T-helper 1 cell treated with Interleukin-12 subunit alpha and Interleukin-12 subunit beta and Interleukin-4 antibody, amounts not matched to agents 30 ng/mL and 1 ng/mL, for 36 hours (primary cell): ENCODE data around the gene TAAR6. TPM values are rescaled to one million over a fixed set of nuclear protein-coding genes. Genes with fewer than 3 reads are reported as not detected.
"Not testable (repeated sequence)": the region's sequence is repeated elsewhere in the genome, so short reads cannot be mapped to it uniquely, and the experiment has no call there.

Source experiments
- intact Hi-C: fragments of 100-400 bp; cut with micrococcal nuclease; formaldehyde crosslinking; loops from one replicate; pipeline ENCODE4 v1.15.1; 2024
- total RNA-seq: library from RNA; stranded (reverse); gene quantifications from 2 replicates; pipeline ENCODE4 v1.2.3, GENCODE V29; 2022

TAAR6 gene
- total RNA-seq, 1 donor from 2014 or later, result not detected

DNA sequence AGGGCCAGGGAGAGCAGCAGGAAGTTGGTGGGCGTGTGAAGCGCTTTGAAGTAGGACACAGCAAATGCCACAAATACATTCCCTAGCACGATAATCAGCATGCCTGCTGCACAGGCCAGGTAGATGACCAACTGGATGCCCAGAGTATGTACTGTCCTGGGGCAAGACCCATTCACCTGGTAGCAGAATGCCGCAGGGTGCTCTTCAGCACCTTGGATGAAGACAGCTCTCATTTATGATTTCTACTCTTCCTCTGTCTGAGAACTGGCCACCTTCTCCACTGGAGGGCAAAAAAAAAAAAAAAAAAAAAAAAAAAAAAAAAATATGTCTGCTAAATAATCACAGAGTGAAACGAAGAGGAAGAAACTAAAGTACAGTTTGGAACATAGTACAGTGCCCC lies 19.3 kb downstream of the TAAR6 start, which contains the start of gene TAAR5:
Gene TAAR5, minus strand, starts transcription at position 288 of the 400 bp plus-strand sequence. Its CDS starts 55 bp downstream, at position 233.
- intact Hi-C loops, result no loop called here

- intact Hi-C loops, result no loop called here
These were observed 20.2 kb downstream of the TAAR6 start for GRCh38 chr6:132590362-132590761.

DNA sequence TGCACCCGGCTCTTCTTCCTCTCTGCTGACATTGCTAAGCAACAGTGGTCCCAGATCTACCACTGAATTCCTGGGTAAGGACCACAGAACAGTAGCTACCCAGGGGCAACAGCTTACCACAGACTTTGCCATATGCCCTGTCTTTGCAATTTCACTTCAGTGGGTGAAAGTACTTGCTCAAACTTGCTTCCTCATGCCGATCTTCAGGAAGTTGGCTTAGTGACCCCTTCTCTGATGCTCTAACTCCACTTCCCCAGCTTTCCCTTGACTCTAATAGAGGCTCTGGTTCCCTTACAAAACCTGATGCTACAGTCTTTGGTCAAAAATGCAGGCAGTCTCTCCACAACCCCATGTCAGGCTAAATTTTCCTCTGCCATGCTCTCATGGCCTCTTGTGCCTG lies 22.7 kb downstream of the TAAR6 start:
- intact Hi-C loops, result no loop called here

GRCh38 chr6:132596201-132596600 lies 26.1 kb downstream of the TAAR6 start:
- intact Hi-C loops, result no loop called here

DNA sequence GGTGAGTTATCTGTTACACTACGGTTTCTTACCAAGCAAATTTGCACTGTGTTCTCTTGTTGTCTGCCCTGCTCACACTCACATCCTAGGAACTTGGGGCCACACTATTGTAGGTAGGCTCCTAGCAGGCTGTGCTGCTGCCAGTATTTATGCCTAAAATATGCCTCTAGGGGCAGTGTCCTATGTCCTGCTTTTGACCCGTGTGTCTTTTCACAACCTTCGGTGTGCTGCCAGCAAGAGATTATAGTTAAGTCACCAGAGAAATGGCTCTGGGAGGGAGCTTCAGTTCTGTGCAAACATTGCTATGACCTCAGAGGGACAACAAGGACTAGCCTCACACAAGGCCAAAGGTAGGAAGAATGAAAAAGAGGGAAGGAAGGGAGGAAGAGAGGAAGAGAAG lies 28.4 kb downstream of the TAAR6 start:
- intact Hi-C loops, result no loop called here

DNA sequence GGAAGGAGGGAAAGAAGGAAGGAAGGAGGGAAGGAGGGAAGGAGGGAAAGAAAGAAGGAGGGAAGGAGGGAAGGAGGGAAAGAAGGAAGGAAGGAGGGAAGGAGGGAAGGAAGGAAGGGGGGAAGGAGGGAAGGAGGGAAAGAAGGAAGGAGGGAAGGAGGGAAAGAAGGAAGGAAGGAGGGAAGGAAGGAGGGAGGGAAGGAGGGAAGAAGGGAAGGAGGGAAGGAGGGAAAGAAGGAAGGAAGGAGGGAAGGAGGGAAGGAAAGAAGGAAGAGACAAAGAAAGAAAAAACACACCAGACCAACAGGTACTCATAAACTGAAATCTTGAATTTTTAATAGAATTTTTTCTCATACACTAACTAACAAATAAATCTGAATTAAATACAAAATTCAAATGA lies 30.8 kb downstream of the TAAR6 start:
- intact Hi-C loops, result not testable (repeated sequence)

DNA sequence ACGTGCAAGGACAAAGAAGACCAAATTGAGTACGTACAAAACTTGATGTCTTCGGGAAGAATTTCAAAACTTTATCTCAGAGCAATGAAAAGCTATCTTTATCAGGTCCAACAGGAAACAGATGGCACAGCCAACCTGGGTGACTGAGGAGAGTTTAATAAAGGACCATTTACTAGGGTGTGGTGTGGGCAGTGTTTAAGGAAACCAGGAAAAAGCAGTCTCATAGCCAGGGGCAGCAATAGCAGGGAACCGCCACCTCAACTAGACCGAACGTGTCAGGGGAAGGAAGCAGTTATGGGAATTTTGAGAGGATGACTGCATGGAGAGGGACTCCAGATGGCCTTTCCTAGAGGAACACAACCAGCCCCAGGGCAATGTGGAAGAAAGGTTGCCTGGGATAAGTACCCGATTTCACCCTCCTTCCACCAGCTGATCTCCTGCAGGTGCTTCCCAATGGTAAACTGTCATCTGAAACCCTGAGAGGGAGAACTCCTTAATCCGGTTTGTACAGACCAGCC lies 34.6 kb downstream of the TAAR6 start:
- intact Hi-C loops, result no loop called here

DNA sequence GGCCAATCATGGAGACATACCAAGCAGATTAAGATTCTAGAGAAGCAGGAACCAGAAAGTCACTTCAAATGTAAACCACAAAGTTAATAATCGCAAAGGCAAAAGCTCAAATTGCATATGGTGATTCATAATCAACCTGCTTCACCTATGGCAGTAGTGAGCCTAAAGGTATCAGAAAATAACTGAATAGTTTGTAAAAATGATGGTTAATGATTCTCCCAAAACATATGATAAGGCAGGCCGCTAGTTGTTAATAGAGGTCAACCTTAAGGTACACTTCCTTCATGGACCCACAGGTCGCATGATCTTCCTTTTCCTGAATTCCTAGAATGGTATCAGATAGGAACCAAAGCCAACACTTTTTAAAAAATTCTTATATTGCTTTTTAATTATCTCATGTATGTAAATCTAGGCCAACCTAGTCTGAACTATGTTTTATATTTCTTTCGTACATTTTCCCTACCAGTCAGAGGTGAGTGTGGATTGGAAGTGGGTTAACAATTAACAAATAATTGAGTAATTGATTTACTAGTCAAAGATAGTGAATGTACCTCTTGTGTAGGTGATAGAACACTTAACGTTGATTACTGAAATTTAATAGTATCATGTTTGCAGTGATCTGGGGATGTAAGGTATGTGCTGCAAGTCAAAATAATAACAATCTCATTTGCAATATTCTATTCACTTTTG lies 37.6 kb downstream of the TAAR6 start:
- intact Hi-C loops, result no loop called here

DNA sequence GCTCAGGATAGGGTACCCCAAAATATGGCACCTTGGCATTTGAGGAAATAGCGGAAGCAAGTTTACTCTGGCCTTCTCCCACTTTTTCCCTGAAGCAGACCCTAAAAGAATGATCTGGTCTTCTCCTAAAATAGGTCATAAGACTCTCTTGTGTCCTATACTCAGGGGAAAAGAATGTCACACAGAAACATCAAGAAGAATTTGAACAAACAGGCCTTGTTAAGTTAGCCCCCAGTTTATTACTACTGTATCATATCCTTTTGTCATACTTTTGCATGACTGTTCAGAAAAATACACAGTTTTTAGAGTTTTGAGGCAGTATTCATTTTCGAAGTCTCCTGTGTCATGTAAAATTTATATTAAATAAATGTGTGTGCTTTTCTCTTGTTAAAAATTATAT lies 41.5 kb downstream of the TAAR6 start:
- intact Hi-C loops, result no loop called here

GRCh38 chr6:132612449-132613108 lies 42.5 kb downstream of the TAAR6 start:
- intact Hi-C loops, result no loop called here

DNA sequence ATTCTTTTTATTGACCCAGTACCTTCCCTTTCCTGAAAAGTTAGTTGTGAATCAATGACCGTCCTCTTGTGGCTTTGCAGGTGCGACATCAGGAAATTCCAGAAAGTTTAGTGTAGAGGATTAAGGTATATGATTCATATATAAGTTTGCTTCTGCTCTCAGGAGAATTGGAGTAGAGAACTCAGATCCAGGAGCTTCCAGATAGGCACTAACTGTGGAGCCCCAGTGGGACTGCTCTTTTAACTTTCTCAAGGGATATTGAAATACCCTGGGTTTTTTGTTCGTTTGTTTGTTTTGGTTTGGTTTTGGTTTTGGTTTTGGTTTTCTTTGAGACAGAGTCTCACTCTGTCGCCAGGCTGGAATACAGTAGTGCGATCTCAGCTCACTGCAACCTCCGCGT lies 44.4 kb downstream of the TAAR6 start:
- intact Hi-C loops, result no loop called here

GRCh38 chr6:132616677-132617076 lies 46.6 kb downstream of the TAAR6 start:
- intact Hi-C loops, result no loop called here

Other genes starting within 250 kb of the TAAR6 start
- gene MOXD1, start 168.8 kb upstream of the TAAR6 start, total RNA-seq, result 0.10 and 0.39 TPM in 2 replicates
- gene STX7, start 57.2 kb upstream of the TAAR6 start, total RNA-seq, result 24.3 and 24.7 TPM in 2 replicates
- not detected in 2 replicates for gene TAAR9, start 32.0 kb upstream of the TAAR6 start, total RNA-seq
- gene TAAR8, start 17.6 kb upstream of the TAAR6 start, total RNA-seq, result not detected in 2 replicates
- gene TAAR5, start 19.4 kb downstream of the TAAR6 start, total RNA-seq, result not detected in 2 replicates
- not detected in 2 replicates for gene TAAR2, start 54.0 kb downstream of the TAAR6 start, total RNA-seq
- gene TAAR1, start 88.9 kb downstream of the TAAR6 start, total RNA-seq, result not detected in 2 replicates
- gene VNN1, start 143.7 kb downstream of the TAAR6 start, total RNA-seq, result not detected in 2 replicates
- gene VNN2, start 187.6 kb downstream of the TAAR6 start, total RNA-seq, result 4.9 and 5.6 TPM in 2 replicates
- 3.2 and 4.3 TPM in 2 replicates for gene SLC18B1, start 228.3 kb downstream of the TAAR6 start, total RNA-seq
- 1,089 and 1,118 TPM in 2 replicates for gene RPS12, start 244.2 kb downstream of the TAAR6 start, total RNA-seq